K562 (cell line): ENCODE results near the gene ID1. TPM values are rescaled to one million over a fixed set of nuclear protein-coding genes. Genes with fewer than 3 reads are reported as not detected.

ENCODE experiments used
- ARID1B ChIP-seq: fragments of 450-650 bp; IDR thresholded peaks from 2 replicates; pipeline ENCODE4 v1.6.1; 2016; ENCODE audit warnings: antibody characterized with exemption, mild to moderate bottlenecking, inconsistent platforms
- ARID3A ChIP-seq: IDR thresholded peaks from 2 replicates; pipeline ENCODE4 v1.6.1; 2012; ENCODE audit warnings: low read depth, low read length, improper control_type of control experiment, borderline replicate concordance
- ATF1 ChIP-seq, 2 experiments: fragments of 450-650 bp in 1 of 2; IDR thresholded peaks; 2 replicates each; pipeline ENCODE4 v1.6.1; 2016; ENCODE audit warnings: missing compliant biosample characterization in 1 of 2, missing genetic modification characterization in 1 of 2
- CBFB ChIP-seq: sonication (generic); formaldehyde crosslinking; IDR thresholded peaks from 2 replicates; pipeline ENCODE4 v1.4.0; 2020; ENCODE audit warnings: mild to moderate bottlenecking, missing genetic modification reagents
- CEBPB ChIP-seq: fragments of 450-650 bp; IDR thresholded peaks from 2 replicates; pipeline ENCODE4 v1.6.1; 2016; ENCODE audit warnings: missing genetic modification characterization, missing compliant biosample characterization
- CXXC5 ChIP-seq: fragments of 250-450 bp; sonication (Bioruptor Pico); IDR thresholded peaks from 2 replicates; pipeline ENCODE4 v1.8.0; 2022; ENCODE audit warnings: inconsistent platforms, mild to moderate bottlenecking, moderate library complexity
- MAFF ChIP-seq: IDR thresholded peaks from 2 replicates; pipeline ENCODE4 v1.6.1; 2012; ENCODE audit warnings: low read length, improper control_type of control experiment
- MAFK ChIP-seq: IDR thresholded peaks from 2 replicates; pipeline ENCODE4 v1.6.1; 2011; ENCODE audit warnings: low read length, improper control_type of control experiment
- MAZ ChIP-seq, 2 experiments: fragments of 450-650 bp in 1 of 2; sonication (generic) in 1 of 2; formaldehyde crosslinking; IDR thresholded peaks in 1 of 2; conservative IDR thresholded peaks in 1 of 2; 2 replicates each; pipeline versions ENCODE4 v1.4.0 to v1.5.0; 2020; ENCODE audit warnings: mild to moderate bottlenecking in 1 of 2, missing genetic modification reagents in 1 of 2
- MCM3 ChIP-seq: fragments of 450-650 bp; IDR thresholded peaks from 2 replicates; pipeline ENCODE4 v1.6.1; 2016
- RAD21 ChIP-seq, 2 experiments: fragments of 250-450 bp in 1 of 2; fragments of 450-650 bp in 1 of 2; sonication (Bioruptor Pico) in 1 of 2; formaldehyde crosslinking in 1 of 2; IDR thresholded peaks in 1 of 2; conservative IDR thresholded peaks in 1 of 2; 2 replicates each; pipeline versions ENCODE4 v1.4.0 to v1.8.0; 2020 to 2022; ENCODE audit warnings: mild to moderate bottlenecking in 2 of 2, moderate library complexity in 1 of 2
- SMARCB1 ChIP-seq: IDR thresholded peaks from 2 replicates; pipeline ENCODE4 v1.6.1; 2011; ENCODE audit warnings: improper control_type of control experiment, low read depth; ENCODE audit not compliant: insufficient read length
- SMC3 ChIP-seq: conservative IDR thresholded peaks from 2 replicates; pipeline ENCODE4 v1.6.1; 2011; ENCODE audit warnings: low read depth, low read length, improper control_type of control experiment; ENCODE audit not compliant: insufficient read depth
- SRSF1 ChIP-seq: fragments of 200-400 bp; formaldehyde crosslinking; IDR thresholded peaks from 2 replicates; pipeline ENCODE4 v1.6.1; 2017; ENCODE audit warnings: mild to moderate bottlenecking, low read depth, low read length, moderate library complexity
- TAL1 ChIP-seq: fragments of 450-650 bp; IDR thresholded peaks from 2 replicates; pipeline ENCODE4 v1.6.1; 2016; ENCODE audit warnings: mild to moderate bottlenecking
- TEAD4 ChIP-seq, 2 experiments: sonication (generic) in 1 of 2; formaldehyde crosslinking in 1 of 2; IDR thresholded peaks; 2 replicates each; pipeline versions ENCODE4 v1.6.1 to v1.8.0; 2012 to 2022; ENCODE audit warnings: borderline replicate concordance in 1 of 2, inconsistent platforms in 1 of 2, low read length in 1 of 2, mild to moderate bottlenecking in 1 of 2, missing genetic modification reagents in 1 of 2
- YBX1 ChIP-seq: fragments of 450-650 bp; IDR thresholded peaks from 2 replicates; pipeline ENCODE4 v1.7.1; 2016; ENCODE audit warnings: mild to moderate bottlenecking
- ZNF197 ChIP-seq: fragments of 200-800 bp; sonication (Bioruptor generic); IDR thresholded peaks from 2 replicates; pipeline ENCODE4 v1.6.1; 2016; ENCODE audit warnings: low read depth, missing genetic modification characterization, missing compliant biosample characterization
- ZNF239 ChIP-seq: fragments of 250-450 bp; sonication (Bioruptor Pico); IDR thresholded peaks from 2 replicates; pipeline ENCODE4 v1.4.0; 2020; ENCODE audit warnings: mild to moderate bottlenecking
- ZNF253 ChIP-seq: fragments of 250-450 bp; sonication (Bioruptor Pico); conservative IDR thresholded peaks from 2 replicates; pipeline ENCODE4 v1.6.1; 2021; ENCODE audit warnings: mild to moderate bottlenecking
- ZNF766 ChIP-seq: fragments of 200-800 bp; sonication (Bioruptor generic); conservative IDR thresholded peaks from 2 replicates; pipeline ENCODE4 v1.6.1; 2016; ENCODE audit warnings: missing genetic modification characterization, missing compliant biosample characterization
- polyA plus RNA-seq, 8 experiments: library from polyadenylated mRNA; depleted of rRNA in 4 of 8; stranded (reverse) in 5 of 8; unstranded in 3 of 8; fragments of >200 nt; fragmentation: Nextera tagmentation in 2 of 8; fragmentation: Illumina TruSeq in 1 of 8; extraction: Ambion mirVana in 2 of 8; extraction: Trizol in 1 of 8; gene quantifications; 2 replicates each; pipeline versions ENCODE4 v1.2.1 to v1.2.3, GENCODE V29; 2011 to 2014; ENCODE audit warnings: inconsistent platforms in 1 of 8, missing spikeins in 1 of 8
- total RNA-seq, 7 experiments: library from RNA; depleted of rRNA in 6 of 7; stranded (reverse); fragments of >200 nt in 6 of 7; fragmentation: Illumina TruSeq in 2 of 7; extraction: Trizol in 2 of 7; gene quantifications; 2 replicates each; pipeline versions ENCODE4 v1.2.1 to v1.2.3, GENCODE V29; 2011 to 2021; ENCODE audit warnings: low replicate concordance in 1 of 7
- TF ChIP-seq, protein P1 (sequence below): fragments of 450-650 bp; conservative IDR thresholded peaks from 2 replicates; pipeline ENCODE4 v1.6.1; 2016; ENCODE audit warnings: missing genetic modification characterization, low read depth, mild to moderate bottlenecking, missing compliant biosample characterization, moderate library complexity
- TF ChIP-seq, protein P2 (sequence below): sonication (generic); formaldehyde crosslinking; IDR thresholded peaks from 2 replicates; pipeline ENCODE4 v1.8.1; 2023; ENCODE audit warnings: mild to moderate bottlenecking, missing genetic modification reagents

Gene ID1
- total and polyA plus RNA-seq, 9 of the 15 experiments (the other 6 are each of a cell fraction or from before 2014, with no cell fraction given): 1.4 to 358 (median 65.0) TPM

GRCh38 chr20:31560094-31560745 is 44.9 kb upstream of the ID1 start (continued):
- TF ChIP-seq YBX1 (no peak), MAFK (peak; percentile 92), CXXC5 (peak; percentile 40; the same call in 1 of the 2 replicates), TEAD4 (IDR thresholded peaks at IDR 0.05; ENCODE audit: low read length) (no peak), TEAD4 (CRISPR knock-in tag; IDR thresholded peaks at IDR 0.05; ENCODE audit: borderline replicate concordance) (no peak), CBFB (CRISPR knock-in tag) (no peak), ZNF197 (no peak), MCM3 (no peak), SMARCB1 (peak; percentile 68), ATF1 (CRISPR knock-in tag; IDR thresholded peaks at IDR 0.05) (no peak), ATF1 (tag; IDR thresholded peaks at IDR 0.05) (peak; percentile 47), RAD21 (CRISPR knock-in tag; conservative IDR thresholded peaks at IDR 0.05 in 1 of 2, IDR thresholded peaks at IDR 0.05 in 1 of 2) (peak; percentile 64 to 76), ZNF253 (no peak), SRSF1 (no peak), CEBPB (tag) (peak; percentile 69), ARID3A (peak; percentile 67; the same call in 1 of the 2 replicates), MAZ (CRISPR knock-in tag; conservative IDR thresholded peaks at IDR 0.05 in 1 of 2, IDR thresholded peaks at IDR 0.05 in 1 of 2) (peak in 1 of 2 experiments; percentile 42; a peak in 1 of 4 replicates), ZNF239 (no peak), MAFF (peak; percentile 94), TAL1 (no peak), SMC3 (peak; percentile 82), ZNF766 (CRISPR knock-in tag) (0 out of 2 replicates have a peak, but pooled peaks have one; percentile 52), ARID1B (peak; percentile 42)
- TF ChIP-seq, protein P1, sequence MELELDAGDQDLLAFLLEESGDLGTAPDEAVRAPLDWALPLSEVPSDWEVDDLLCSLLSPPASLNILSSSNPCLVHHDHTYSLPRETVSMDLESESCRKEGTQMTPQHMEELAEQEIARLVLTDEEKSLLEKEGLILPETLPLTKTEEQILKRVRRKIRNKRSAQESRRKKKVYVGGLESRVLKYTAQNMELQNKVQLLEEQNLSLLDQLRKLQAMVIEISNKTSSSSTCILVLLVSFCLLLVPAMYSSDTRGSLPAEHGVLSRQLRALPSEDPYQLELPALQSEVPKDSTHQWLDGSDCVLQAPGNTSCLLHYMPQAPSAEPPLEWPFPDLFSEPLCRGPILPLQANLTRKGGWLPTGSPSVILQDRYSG (tag): 0 out of 2 replicates have a peak, but pooled peaks have one; percentile 27
- TF ChIP-seq, protein P2, sequence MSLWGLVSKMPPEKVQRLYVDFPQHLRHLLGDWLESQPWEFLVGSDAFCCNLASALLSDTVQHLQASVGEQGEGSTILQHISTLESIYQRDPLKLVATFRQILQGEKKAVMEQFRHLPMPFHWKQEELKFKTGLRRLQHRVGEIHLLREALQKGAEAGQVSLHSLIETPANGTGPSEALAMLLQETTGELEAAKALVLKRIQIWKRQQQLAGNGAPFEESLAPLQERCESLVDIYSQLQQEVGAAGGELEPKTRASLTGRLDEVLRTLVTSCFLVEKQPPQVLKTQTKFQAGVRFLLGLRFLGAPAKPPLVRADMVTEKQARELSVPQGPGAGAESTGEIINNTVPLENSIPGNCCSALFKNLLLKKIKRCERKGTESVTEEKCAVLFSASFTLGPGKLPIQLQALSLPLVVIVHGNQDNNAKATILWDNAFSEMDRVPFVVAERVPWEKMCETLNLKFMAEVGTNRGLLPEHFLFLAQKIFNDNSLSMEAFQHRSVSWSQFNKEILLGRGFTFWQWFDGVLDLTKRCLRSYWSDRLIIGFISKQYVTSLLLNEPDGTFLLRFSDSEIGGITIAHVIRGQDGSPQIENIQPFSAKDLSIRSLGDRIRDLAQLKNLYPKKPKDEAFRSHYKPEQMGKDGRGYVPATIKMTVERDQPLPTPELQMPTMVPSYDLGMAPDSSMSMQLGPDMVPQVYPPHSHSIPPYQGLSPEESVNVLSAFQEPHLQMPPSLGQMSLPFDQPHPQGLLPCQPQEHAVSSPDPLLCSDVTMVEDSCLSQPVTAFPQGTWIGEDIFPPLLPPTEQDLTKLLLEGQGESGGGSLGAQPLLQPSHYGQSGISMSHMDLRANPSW (CRISPR knock-in tag): no peak
